GM12878 (cell line): ENCODE results near the gene TOR1A.
A peak's percentile ranks its signal among the peaks of the same experiment; 100 is the strongest.

Experiments
- ATF2 ChIP-seq: IDR thresholded peaks from 2 replicates; pipeline ENCODE4 v1.6.1; 2012; ENCODE audit warnings: low read length, inconsistent platforms
- CEBPB ChIP-seq, 2 experiments: fragments of 150-350 bp in 1 of 2; IDR thresholded peaks; 2 replicates each; pipeline ENCODE4 v1.6.1; 2012 to 2014; ENCODE audit warnings: low read depth in 2 of 2, low read length in 2 of 2, borderline replicate concordance in 1 of 2, inconsistent platforms in 1 of 2
- EED ChIP-seq: sonication (generic); IDR thresholded peaks from 2 replicates; pipeline ENCODE4 v1.6.1; 2016; ENCODE audit warnings: antibody characterized with exemption, low read depth
- HDAC2 ChIP-seq: fragments of 200-600 bp; sonication (generic); IDR thresholded peaks from 2 replicates; pipeline ENCODE4 v1.6.1; 2017
- NR2C2 ChIP-seq: IDR thresholded peaks from 2 replicates; pipeline ENCODE4 v1.6.1; 2011; ENCODE audit warnings: borderline replicate concordance, low read depth; ENCODE audit not compliant: control insufficient read depth, insufficient read length
- POLR2A ChIP-seq: IDR thresholded peaks from 2 replicates; pipeline ENCODE4 v1.6.1; 2011; ENCODE audit warnings: low read depth, mild to moderate bottlenecking, low read length
- POLR2AphosphoS5 ChIP-seq: IDR thresholded peaks from 2 replicates; pipeline ENCODE4 v1.6.1; 2011; ENCODE audit warnings: mild to moderate bottlenecking, low read length, inconsistent platforms
- RELA ChIP-seq: fragments of 450-650 bp; IDR thresholded peaks from 2 replicates; pipeline ENCODE4 v1.8.0; 2014; ENCODE audit warnings: borderline replicate concordance; ENCODE audit not compliant: partially characterized antibody
- SMC3 ChIP-seq: IDR thresholded peaks from 2 replicates; pipeline ENCODE4 v1.6.1; 2011; ENCODE audit warnings: low read length, improper control_type of control experiment, borderline replicate concordance

GRCh38 chr9:129836311-129837007, 12.5 kb upstream of the TOR1A start:
- TF ChIP-seq POLR2AphosphoS5 (0 out of 2 replicates have a peak, but pooled peaks have one; percentile 32), RELA (no peak), EED (no peak), HDAC2 (no peak), ATF2 (no peak), NR2C2 (no peak), CEBPB (IDR thresholded peaks at IDR 0.05; ENCODE audit: borderline replicate concordance in 1 of 2, low read depth in 2 of 2, low read length in 2 of 2) (no peak), SMC3 (no peak), POLR2A (peak; percentile 58)
